ENCODE results near the gene PLTP. TPM values are rescaled to one million over a fixed set of nuclear protein-coding genes. Genes with fewer than 3 reads are reported as not detected.

Gene PLTP
- total RNA-seq, 1 experiment from 2014 or later, result 4.7 TPM

DNA sequence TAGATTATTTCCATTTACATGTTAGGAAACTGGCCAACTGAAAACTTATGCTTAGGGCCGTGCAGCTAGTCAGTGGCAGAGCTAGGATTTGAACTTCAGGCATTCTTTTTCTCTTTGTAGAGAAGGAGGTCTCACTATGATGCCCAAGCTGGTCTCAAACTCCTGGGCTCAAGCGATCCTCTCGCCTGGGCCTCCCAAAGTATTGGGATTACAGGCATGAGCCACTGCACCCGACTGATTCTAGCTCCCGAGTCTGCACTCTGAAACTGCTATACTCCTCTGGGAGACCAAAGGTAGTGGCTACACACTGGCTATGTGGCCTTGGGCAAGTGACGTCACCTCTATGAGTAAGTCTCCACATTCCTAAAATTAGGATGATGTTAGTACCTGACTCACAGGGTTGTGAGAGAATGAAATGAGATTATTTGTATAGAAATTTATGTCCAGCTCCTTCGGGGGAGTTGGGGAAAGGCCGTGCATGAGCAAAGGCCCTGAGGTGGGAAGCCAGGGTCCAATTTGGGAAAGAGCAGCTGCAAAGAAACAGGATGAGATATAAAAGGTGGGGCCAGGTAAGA lies 6.4 kb downstream of the PLTP start:
- Histone ChIP-seq H3K4me1 (ENCODE audit: control insufficient read depth in 1 of 2, insufficient read depth in 2 of 2, low read length in 2 of 2) (peaks cover 5 to 23% of the 10 kb centered on the region in 2 experiments), H3K27me3 (ENCODE audit: insufficient read depth, low read length) (no peaks in the 10 kb centered on the region), H3K9me2 (ENCODE audit: insufficient read depth) (no peaks in the 10 kb centered on the region), H2AFZ (ENCODE audit: low read depth, low read length, poor library complexity, severe bottlenecking) (no peak overlapping the region), H3K36me3 (ENCODE audit: control insufficient read depth in 1 of 2, insufficient read depth in 2 of 2, low read length in 2 of 2) (no peaks in the 10 kb centered on the region), H3K4me3 (replicated peaks in 1 of 2; ENCODE audit: low read depth in 1 of 2, low read length in 2 of 2) (no peak overlapping the region), H3K4me2 (ENCODE audit: low read length) (peak overlapping the region; percentile 37), H3K9me3 (ENCODE audit: control insufficient read depth in 1 of 2, insufficient read depth in 1 of 2, low read depth in 1 of 2, low read length in 2 of 2) (no peaks in the 10 kb centered on the region), H3K79me2 (ENCODE audit: insufficient read depth, low read length) (no peaks in the 10 kb centered on the region), H4K20me1 (ENCODE audit: insufficient read depth) (no peaks in the 10 kb centered on the region), H3K9ac (ENCODE audit: low read length) (no peak overlapping the region), H3K27ac (ENCODE audit: low read depth, low read length) (no peak overlapping the region)
- intact Hi-C loops (cut with micrococcal nuclease), result no loop called here
- ChIA-PET RAD21 (ENCODE audit: low non-redundant PET in 1 of 2, low total read pairs in 2 of 2, uncharacterized antibody in 2 of 2, unreplicated experiment in 2 of 2) (no interaction called here), POLR2A (interaction anchor here (0.9 to 2.1 kb wide), 2 partner anchors 24 to 28 kb away, joined by 4 to 6 read pairs; partner anchors contain the start of gene ZSWIM1), CTCF (interaction anchor here (1.5 to 1.6 kb wide), 2 partner anchors 13 to 64 kb away, joined by 3 to 4 read pairs; no protein-coding TSS in a partner anchor)
- DNase-seq (ENCODE audit: low read depth, low spot score) (peak; percentile 48), ATAC-seq (peak; percentile 70)
- TF ChIP-seq, protein P1, sequence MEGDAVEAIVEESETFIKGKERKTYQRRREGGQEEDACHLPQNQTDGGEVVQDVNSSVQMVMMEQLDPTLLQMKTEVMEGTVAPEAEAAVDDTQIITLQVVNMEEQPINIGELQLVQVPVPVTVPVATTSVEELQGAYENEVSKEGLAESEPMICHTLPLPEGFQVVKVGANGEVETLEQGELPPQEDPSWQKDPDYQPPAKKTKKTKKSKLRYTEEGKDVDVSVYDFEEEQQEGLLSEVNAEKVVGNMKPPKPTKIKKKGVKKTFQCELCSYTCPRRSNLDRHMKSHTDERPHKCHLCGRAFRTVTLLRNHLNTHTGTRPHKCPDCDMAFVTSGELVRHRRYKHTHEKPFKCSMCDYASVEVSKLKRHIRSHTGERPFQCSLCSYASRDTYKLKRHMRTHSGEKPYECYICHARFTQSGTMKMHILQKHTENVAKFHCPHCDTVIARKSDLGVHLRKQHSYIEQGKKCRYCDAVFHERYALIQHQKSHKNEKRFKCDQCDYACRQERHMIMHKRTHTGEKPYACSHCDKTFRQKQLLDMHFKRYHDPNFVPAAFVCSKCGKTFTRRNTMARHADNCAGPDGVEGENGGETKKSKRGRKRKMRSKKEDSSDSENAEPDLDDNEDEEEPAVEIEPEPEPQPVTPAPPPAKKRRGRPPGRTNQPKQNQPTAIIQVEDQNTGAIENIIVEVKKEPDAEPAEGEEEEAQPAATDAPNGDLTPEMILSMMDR (IDR thresholded peaks at IDR 0.05 in 2 of 3, conservative IDR thresholded peaks at IDR 0.05 in 1 of 3; ENCODE audit: borderline replicate concordance in 1 of 3, insufficient read depth in 1 of 3, low read depth in 2 of 3, low read length in 2 of 3), result no peak
- TF ChIP-seq FOSL1 (IDR thresholded peaks at IDR 0.05; ENCODE audit: low read depth), result peak; percentile 36; the same call in 1 of the 2 replicates
- BruUV-seq (replicated peaks), result no TSS peak

DNA sequence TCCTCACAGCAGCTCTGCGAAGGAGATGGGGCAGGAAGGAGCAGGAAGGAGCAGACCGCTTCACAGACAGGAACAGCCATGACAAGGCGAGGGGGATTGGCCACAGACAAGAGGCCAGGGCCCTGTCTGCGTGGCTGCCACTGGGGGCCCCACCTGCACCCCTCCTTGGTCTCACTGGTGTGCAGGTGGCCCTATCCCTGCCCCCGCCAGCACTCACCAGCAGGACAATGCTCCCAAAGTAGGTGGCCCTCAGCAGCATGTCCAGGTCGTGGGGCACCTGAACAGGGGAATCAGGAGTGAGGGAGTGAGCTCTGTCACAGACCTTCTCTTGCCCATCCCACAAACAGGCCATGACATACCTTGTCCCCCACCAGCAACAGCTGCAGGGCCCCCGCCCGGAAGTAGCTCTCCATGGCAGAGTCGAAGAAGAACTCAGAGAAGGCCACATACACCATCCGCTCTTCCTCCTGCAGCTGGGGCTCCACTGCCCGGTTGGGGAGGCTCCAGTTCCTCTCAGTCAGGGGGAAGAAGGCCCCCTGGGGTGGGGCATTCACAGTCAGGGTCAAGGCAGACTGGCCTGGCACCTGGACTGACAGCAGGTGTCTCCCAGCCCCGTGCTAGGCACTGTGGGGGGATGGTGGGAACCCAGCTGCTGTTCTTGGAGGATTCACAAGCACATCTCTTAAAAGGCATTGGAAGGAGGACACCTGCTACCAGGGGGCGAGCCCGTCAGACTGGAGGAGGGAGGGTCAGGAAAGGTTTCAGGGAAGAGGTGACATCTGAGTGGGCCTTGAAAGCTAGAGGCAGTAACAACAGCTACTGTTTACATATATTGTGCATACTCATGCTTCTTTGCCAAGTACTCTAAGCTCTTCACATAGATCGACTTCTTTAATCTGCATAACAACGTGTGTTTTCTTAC lies 7.1 kb downstream of the PLTP start:
- H3K27me3 ChIP-seq (ENCODE audit: insufficient read depth, low read length), result no peaks in the 10 kb centered on the region
- H3K9ac ChIP-seq (ENCODE audit: low read length), result no peak overlapping the region
- H3K9me2 ChIP-seq (ENCODE audit: insufficient read depth), result no peaks in the 10 kb centered on the region
- no peaks in the 10 kb centered on the region for H3K79me2 ChIP-seq (ENCODE audit: insufficient read depth, low read length)
- H2AFZ ChIP-seq (ENCODE audit: low read depth, low read length, poor library complexity, severe bottlenecking), result no peak overlapping the region
- CTCF ChIA-PET, result interaction anchor here (1.5 to 1.6 kb wide), 2 partner anchors 13 to 65 kb away, joined by 3 to 4 read pairs; no protein-coding TSS in a partner anchor
- H4K20me1 ChIP-seq (ENCODE audit: insufficient read depth), result no peaks in the 10 kb centered on the region
- H3K4me2 ChIP-seq (ENCODE audit: low read length), result peak overlapping the region; percentile 37
- no TSS peak for BruUV-seq (replicated peaks)
- no peak overlapping the region for H3K27ac ChIP-seq (ENCODE audit: low read depth, low read length)
- no peak for DNase-seq (ENCODE audit: low read depth, low spot score)
- no peaks in the 10 kb centered on the region for H3K36me3 ChIP-seq (ENCODE audit: control insufficient read depth in 1 of 2, insufficient read depth in 2 of 2, low read length in 2 of 2)
- H3K4me1 ChIP-seq (ENCODE audit: control insufficient read depth in 1 of 2, insufficient read depth in 2 of 2, low read length in 2 of 2), result peaks cover 5 to 18% of the 10 kb centered on the region in 2 experiments; a peak in 3 of 4 replicates
- POLR2A ChIA-PET, result interaction anchor here (0.9 to 2.1 kb wide), 2 partner anchors 24 to 29 kb away, joined by 4 to 6 read pairs; partner anchors contain the start of gene ZSWIM1
- H3K9me3 ChIP-seq (ENCODE audit: control insufficient read depth in 1 of 2, insufficient read depth in 1 of 2, low read depth in 1 of 2, low read length in 2 of 2), result no peaks in the 10 kb centered on the region
- no peak overlapping the region for H3K4me3 ChIP-seq (replicated peaks in 1 of 2; ENCODE audit: low read depth in 1 of 2, low read length in 2 of 2)
- ATAC-seq, result no peak
- RAD21 ChIA-PET (ENCODE audit: low non-redundant PET in 1 of 2, low total read pairs in 2 of 2, uncharacterized antibody in 2 of 2, unreplicated experiment in 2 of 2), result no interaction called here
- intact Hi-C loops (cut with micrococcal nuclease), result no loop called here
- TF ChIP-seq TCF7L2 (IDR thresholded peaks at IDR 0.05; ENCODE audit: borderline replicate concordance, extremely low read depth, insufficient read depth, insufficient read length) (no peak), ZFX (IDR thresholded peaks at IDR 0.05) (no peak), JUND (IDR thresholded peaks at IDR 0.05) (no peak), SRF (IDR thresholded peaks at IDR 0.05; ENCODE audit: low read depth) (no peak), CBX3 (IDR thresholded peaks at IDR 0.05; ENCODE audit: low read depth) (no peak), EZH2 (IDR thresholded peaks at IDR 0.05) (no peak), RAD21 (IDR thresholded peaks at IDR 0.05; ENCODE audit: low read depth) (no peak), SP1 (IDR thresholded peaks at IDR 0.05; ENCODE audit: low read depth) (no peak), POLR2AphosphoS5 (IDR thresholded peaks at IDR 0.05; ENCODE audit: low read depth, low read length) (no peak)
- TF ChIP-seq, protein P2, sequence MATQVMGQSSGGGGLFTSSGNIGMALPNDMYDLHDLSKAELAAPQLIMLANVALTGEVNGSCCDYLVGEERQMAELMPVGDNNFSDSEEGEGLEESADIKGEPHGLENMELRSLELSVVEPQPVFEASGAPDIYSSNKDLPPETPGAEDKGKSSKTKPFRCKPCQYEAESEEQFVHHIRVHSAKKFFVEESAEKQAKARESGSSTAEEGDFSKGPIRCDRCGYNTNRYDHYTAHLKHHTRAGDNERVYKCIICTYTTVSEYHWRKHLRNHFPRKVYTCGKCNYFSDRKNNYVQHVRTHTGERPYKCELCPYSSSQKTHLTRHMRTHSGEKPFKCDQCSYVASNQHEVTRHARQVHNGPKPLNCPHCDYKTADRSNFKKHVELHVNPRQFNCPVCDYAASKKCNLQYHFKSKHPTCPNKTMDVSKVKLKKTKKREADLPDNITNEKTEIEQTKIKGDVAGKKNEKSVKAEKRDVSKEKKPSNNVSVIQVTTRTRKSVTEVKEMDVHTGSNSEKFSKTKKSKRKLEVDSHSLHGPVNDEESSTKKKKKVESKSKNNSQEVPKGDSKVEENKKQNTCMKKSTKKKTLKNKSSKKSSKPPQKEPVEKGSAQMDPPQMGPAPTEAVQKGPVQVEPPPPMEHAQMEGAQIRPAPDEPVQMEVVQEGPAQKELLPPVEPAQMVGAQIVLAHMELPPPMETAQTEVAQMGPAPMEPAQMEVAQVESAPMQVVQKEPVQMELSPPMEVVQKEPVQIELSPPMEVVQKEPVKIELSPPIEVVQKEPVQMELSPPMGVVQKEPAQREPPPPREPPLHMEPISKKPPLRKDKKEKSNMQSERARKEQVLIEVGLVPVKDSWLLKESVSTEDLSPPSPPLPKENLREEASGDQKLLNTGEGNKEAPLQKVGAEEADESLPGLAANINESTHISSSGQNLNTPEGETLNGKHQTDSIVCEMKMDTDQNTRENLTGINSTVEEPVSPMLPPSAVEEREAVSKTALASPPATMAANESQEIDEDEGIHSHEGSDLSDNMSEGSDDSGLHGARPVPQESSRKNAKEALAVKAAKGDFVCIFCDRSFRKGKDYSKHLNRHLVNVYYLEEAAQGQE (IDR thresholded peaks at IDR 0.05; ENCODE audit: low read depth), result no peak
- TF ChIP-seq, protein P3, sequence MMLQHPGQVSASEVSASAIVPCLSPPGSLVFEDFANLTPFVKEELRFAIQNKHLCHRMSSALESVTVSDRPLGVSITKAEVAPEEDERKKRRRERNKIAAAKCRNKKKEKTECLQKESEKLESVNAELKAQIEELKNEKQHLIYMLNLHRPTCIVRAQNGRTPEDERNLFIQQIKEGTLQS (IDR thresholded peaks at IDR 0.05), result no peak

Measured in HCT116 (cell line).